Suprapubic skin (tissue), 4 donors: Measurements from ENCODE around the gene UXS1.

Experiments used
- POLR2A ChIP-seq, 2 donors: fragments of 450-650 bp; IDR thresholded peaks; one replicate each; pipeline ENCODE4 v1.6.1; 2017; ENCODE audit warnings: antibody characterized with exemption in 2 of 2, mild to moderate bottlenecking in 2 of 2, moderate library complexity in 2 of 2
- POLR2AphosphoS5 ChIP-seq, 3 donors: sonication (generic); formaldehyde crosslinking; IDR thresholded peaks; one replicate each; pipeline ENCODE4 v1.6.1; 2017; ENCODE audit warnings: antibody characterized with exemption in 3 of 3
- TF ChIP-seq, protein P1 (sequence below), 2 donors: fragments of 200-600 bp in 1 of 2; fragments of 450-650 bp in 1 of 2; sonication (generic) in 1 of 2; IDR thresholded peaks; one replicate each; pipeline ENCODE4 v1.5.1; 2016 to 2019; ENCODE audit warnings: antibody characterized with exemption in 2 of 2, mild to moderate bottlenecking in 1 of 2, moderate library complexity in 1 of 2

DNA sequence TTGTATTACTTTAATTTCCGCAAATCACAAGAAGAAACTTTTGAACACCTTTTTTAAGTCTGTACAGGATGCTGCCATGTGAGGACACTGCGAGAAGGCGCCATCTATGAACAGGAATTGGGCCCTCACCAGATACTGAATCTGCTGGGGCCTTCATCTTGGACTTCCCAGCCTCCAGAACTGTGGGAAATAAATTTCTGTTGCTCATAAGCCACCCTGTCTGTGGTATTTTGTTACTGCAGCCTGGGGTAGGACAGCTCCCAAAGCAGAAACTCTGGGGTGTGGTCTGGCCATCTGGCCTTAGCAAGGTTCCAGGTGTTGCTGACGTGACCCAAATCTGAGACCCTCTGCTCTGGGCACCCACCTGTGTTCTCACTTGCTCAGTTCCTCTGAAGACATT lies 16.5 kb downstream of the UXS1 start:
- TF ChIP-seq, protein P1, sequence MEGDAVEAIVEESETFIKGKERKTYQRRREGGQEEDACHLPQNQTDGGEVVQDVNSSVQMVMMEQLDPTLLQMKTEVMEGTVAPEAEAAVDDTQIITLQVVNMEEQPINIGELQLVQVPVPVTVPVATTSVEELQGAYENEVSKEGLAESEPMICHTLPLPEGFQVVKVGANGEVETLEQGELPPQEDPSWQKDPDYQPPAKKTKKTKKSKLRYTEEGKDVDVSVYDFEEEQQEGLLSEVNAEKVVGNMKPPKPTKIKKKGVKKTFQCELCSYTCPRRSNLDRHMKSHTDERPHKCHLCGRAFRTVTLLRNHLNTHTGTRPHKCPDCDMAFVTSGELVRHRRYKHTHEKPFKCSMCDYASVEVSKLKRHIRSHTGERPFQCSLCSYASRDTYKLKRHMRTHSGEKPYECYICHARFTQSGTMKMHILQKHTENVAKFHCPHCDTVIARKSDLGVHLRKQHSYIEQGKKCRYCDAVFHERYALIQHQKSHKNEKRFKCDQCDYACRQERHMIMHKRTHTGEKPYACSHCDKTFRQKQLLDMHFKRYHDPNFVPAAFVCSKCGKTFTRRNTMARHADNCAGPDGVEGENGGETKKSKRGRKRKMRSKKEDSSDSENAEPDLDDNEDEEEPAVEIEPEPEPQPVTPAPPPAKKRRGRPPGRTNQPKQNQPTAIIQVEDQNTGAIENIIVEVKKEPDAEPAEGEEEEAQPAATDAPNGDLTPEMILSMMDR (IDR thresholded peaks at IDR 0.05) = no peak
- no peak for TF ChIP-seq POLR2A (IDR thresholded peaks at IDR 0.05)
- no peak for TF ChIP-seq POLR2AphosphoS5 (IDR thresholded peaks at IDR 0.05)
